Measurements from ENCODE around the gene PNLIPRP2.

The PNLIPRP2 gene

DNA sequence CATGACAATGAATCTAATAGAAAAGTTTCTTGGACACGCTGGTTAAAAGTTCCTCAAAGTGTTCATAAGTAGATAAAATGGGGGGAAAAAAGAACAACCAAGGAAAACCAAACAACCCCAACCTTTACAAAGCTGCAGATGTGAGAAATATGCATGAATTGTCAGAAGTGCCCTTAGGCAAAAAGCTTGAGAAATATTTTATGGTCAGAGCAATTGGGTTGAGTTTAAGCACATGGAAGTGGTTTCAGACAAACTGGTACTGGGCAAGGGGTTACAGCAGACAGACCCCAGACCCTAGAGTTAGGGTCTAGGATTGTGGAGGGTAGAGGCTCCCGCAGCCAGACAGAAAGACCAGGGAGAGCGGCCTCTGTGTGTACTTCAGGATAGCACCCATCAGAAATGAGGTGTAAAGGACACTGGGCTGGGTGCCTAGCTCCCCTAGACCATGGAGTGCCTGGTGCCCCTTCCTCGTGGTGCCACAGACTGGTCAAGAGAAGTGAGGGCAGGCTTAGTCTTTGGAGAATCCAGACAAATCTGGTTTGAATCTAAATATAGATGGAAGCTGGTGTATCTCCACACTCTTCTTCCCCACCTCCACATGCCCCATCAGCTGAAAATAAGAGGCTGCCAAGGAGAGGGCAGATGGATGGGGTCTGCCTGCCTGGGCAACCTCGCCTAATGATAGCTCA lies 37.3 kb downstream of the PNLIPRP2 start:
- DNase-seq, result no peak

DNA sequence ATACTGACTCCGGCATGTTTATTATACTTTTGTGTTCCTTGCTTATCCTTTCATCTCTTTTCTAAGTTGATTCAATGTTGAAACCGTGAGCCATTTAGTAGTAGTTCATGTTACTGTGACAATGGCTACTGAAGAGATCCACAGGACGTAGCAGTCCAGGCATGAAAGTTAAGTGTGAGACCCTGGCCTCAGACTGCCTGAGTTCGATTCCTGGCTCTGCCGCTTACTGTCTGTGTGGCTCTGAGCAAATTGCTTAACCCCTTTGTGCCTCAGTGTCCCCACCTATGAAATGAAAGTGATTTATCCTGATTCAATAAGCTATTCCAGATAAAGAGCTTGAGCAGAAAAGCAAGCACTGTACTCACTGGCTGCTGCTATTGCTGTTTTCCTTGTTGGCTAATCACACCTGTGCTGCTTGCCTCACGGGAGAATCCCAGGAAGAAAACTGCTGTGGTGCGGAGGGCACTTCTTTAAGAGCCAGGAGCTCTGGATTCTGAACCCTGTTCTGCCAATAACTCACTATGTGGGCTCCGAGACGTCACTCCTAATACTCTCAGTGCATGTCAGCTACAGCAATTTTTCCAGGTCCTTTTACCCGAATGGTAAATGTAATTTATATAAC lies 38.4 kb downstream of the PNLIPRP2 start:
- DNase-seq, result no peak

DNA sequence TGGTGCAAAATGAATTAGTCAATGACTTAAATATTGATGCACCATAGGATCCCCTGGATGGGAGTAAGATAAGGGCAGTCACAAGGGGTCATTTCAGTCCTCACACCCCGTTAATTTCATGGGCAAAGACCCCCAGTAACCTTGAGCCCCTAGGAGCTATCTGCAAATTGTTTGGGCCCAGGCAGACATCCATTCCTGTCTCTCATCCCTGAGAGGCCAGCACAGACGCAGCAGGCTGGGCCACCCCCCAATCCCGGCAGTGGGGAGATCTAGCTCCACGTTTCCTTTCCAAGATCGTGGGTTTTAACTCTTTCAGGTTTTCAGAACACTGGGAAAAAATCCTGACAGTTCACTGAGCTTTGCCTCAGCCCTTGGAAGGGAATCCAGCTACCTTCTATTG lies 40.1 kb downstream of the PNLIPRP2 start:
- DNase-seq, result no peak

DNA sequence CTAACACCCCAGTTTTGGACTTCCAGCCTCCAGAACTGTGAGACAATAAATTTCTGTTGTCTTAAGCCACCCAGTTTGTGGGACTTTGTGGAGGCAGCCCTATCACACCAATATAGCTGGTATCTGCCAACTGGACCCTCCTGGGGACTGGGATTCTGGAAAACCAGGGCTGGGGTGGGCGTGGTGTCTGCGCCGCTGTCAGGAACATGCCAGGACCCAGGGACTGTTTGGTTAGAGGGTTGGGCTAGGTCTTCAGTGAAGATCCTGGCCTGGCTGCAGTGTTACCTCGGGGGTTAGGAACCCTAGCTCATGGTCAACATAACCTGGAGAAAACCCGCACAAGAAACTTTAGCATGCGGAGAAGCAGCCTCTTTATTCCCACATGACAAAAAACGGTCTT lies 42.6 kb downstream of the PNLIPRP2 start:
- no peak for DNase-seq

- no peak for DNase-seq
Observed at GRCh38 chr10:116664631-116665030, 43.9 kb downstream of the PNLIPRP2 start.

GRCh38 chr10:116665541-116666125 lies 44.9 kb downstream of the PNLIPRP2 start:
- no peak for DNase-seq

DNA sequence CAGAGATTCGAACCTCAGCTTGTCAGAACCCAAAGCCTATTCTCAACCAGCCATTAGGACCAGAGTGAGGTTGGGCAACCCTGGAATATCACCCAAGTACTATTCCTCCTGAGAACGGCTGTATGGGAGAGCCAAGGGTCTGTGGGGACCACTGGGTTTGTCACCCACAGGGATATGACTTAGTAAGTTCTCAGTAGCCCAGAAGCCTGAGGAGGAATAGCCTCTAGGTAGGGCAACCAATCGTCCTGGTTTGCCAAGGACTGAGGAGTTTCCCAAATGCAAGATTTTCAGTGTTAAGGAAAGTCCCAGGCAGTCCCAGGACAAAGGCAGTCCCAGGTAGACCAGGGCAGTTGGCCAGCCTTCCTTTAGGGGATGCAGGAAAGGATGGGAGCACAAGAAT lies 46.7 kb downstream of the PNLIPRP2 start:
- DNase-seq, result no peak

GRCh38 chr10:116668018-116668417 lies 47.3 kb downstream of the PNLIPRP2 start:
- DNase-seq, result no peak

DNA sequence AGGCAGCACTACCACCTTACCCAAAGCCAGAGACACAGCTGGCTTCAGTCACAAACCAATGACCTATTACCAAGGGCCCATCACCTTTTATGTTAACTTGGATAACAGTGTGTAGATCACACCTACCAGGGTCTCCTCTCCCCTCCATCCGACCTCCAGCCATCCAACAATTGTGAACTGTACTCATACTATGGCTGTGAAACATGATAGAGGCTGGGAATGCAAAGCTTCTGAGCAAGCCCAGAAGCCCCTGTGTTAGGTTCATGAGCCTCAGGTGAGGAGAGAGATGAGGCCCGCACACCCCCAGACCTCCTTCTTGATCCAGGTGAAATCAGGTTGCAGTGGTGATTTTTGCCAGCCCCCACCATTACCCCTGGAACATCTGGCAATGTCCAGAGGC lies 47.7 kb downstream of the PNLIPRP2 start:
- no peak for DNase-seq

DNA sequence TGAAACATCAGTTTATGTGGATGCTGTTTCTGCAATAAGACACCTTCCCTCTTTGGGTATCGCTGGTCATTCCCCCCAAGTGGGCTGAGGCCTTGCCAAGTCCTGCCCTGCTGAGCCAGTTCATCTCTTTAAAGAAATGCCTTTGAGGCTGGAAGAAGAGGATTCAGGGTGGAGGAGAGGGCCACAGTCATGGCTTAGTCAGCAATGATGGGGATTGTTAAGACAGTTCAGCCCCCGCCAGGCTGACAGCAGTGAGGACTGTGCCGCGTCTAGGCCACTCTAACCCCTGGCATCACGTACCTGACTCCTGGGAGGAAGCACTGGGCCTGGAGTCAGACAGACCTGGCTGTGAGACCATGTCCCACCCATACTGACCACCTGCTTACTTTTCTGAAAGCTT lies 48.3 kb downstream of the PNLIPRP2 start:
- DNase-seq, result no peak

- DNase-seq, result no peak
Observed at GRCh38 chr10:116669832-116670644, 49.3 kb downstream of the PNLIPRP2 start.

GRCh38 chr10:116670706-116671105 lies 50.0 kb downstream of the PNLIPRP2 start:
- no peak for DNase-seq

DNA sequence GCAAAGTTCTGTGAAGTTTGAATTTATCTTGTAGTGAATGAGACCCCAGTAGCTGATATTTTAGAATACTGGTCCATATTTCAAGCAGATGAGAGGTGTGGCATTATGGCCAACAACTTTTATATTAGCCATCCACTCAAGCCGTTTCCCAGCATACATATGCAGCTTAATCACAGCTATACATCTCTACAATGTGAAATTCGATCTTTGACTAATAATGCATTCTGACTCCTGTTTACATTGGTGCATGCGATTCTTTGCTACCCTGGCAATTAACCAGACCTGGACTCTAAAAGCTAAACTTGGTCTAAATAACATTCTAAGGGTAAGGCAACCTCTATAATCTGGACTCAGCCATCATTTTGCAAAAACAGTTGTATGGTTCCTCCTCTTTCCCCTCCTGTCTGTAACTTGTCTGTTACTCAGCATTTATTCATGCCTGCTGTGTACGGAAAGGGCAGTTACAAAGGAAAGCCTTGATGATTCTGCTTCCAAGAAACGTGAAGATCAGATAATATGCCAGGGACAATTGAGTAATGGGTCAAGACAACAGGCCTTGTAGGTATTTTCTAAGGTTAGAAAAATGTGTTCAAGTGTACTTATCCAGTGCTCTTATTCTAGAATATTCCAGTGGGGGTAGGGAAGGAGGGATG lies 50.6 kb downstream of the PNLIPRP2 start:
- no peak for DNase-seq

DNA sequence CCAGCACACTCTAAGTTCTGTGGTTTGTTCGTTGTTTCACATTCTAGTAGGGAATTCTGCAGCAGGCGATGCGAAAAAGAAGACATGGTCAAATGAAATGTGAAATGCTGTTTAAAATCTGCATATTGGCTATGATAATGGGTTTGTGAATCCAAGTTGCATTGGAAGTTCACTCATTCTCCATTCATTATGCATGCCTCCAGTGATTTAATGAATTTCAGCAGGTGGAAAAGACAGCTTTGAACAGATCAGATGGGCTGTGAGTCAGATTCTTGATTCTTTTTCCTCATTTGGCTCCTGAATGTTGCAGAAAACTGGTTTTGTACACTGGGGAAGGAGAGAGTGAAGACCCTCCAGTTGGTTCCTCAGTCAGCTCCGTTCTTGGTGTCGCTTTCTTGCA lies 52.1 kb downstream of the PNLIPRP2 start:
- DNase-seq, result no peak

- DNase-seq, result no peak
Observed at GRCh38 chr10:116673866-116674265, 53.1 kb downstream of the PNLIPRP2 start.

GRCh38 chr10:116674901-116675423 lies 54.2 kb downstream of the PNLIPRP2 start:
- DNase-seq, result no peak

GRCh38 chr10:116676118-116676517 lies 55.4 kb downstream of the PNLIPRP2 start:
- no peak for DNase-seq

- no peak for DNase-seq
Observed at GRCh38 chr10:116676633-116677032, 55.9 kb downstream of the PNLIPRP2 start.

DNA sequence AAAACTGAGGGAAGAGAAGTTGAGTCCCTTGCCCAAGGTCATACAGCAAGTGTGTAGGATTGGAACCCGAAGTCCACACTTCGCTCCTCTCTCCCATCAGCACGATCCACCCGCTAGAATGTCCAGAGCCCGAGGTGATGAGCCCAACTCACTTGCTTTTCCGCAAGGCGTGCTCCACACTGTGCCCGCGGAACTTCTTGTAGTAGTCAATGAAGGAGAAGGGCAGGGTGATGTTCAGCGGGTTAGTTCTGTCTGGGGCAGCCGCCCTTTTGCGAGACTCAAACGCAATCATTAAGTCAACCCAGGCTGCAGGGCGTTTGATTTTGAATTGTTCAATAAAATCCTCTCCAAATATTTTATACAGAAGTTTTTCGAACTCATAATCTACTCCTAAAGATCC lies 58.6 kb downstream of the PNLIPRP2 start:
- no peak for DNase-seq

- DNase-seq, result no peak
Observed at GRCh38 chr10:116683166-116683565, 62.4 kb downstream of the PNLIPRP2 start.

GRCh38 chr10:116683821-116684220 lies 63.1 kb downstream of the PNLIPRP2 start:
- no peak for DNase-seq

DNA sequence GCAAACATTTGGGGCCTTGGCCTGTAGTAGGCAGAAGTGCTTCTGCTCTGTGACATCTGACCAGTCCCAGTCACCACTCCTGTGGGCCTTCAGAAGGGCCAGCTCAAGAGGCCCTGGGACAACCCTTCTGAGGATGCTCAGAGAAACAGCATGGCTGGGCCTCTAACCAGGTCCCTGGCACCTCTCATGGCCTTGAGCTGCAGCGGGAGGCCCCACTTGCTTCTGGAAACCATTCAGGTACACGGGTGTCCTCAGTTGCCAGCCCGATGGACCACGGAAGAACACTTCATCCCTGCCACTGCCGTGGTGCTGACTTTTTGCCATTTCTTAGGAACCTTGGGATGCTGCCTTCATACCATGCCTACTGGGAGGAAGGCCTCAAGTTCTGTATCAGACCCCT lies 64.0 kb downstream of the PNLIPRP2 start:
- no peak for DNase-seq

DNA sequence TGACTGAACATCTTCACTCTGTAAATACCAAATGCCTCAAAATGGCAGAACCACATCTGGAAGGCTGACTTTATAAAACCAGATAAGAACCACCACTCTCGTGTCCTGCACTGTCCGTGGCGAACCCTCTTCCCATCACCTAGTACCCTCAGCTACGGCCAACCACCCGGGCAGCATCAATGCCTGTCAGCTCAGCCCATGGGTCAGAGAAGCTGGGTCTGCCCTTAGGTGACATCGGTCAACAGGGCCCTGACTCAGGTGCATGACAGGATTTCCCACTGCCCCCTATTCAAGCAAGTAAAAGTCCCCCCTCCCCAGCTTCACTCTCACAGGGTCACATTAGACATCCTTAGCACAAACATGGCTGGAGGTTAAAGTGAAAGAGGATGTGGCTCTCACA lies 65.1 kb downstream of the PNLIPRP2 start:
- DNase-seq, result no peak

Measured in midbrain (tissue), 1 donor.